GM21447 (cell line): Measurements from ENCODE around the gene KRT9.
"Not testable (repeated sequence)": the region's sequence is repeated elsewhere in the genome, so short reads cannot be mapped to it uniquely, and the experiment has no call there.

Experiments used
- ATAC-seq: cut with Tn5 transposase; IDR thresholded peaks from one replicate; pipeline ENCODE4 v1.9.1; 2021; ENCODE audit not compliant: unreplicated experiment

Gene KRT9

GRCh38 chr17:41606930-41607329, 35.1 kb upstream of the KRT9 start:
- ATAC-seq = not testable (repeated sequence)

- ATAC-seq = no peak
Measured at GRCh38 chr17:41602524-41602923, 30.7 kb upstream of the KRT9 start.

GRCh38 chr17:41600318-41600717, 28.5 kb upstream of the KRT9 start:
- ATAC-seq = no peak

GRCh38 chr17:41599680-41600079, 27.8 kb upstream of the KRT9 start:
- ATAC-seq = no peak

GRCh38 chr17:41595585-41595984, 23.7 kb upstream of the KRT9 start:
- ATAC-seq = no peak

GRCh38 chr17:41594363-41594915, 22.6 kb upstream of the KRT9 start:
- no peak for ATAC-seq

GRCh38 chr17:41593306-41593981, 21.6 kb upstream of the KRT9 start:
- ATAC-seq = no peak

GRCh38 chr17:41592601-41593305, 20.9 kb upstream of the KRT9 start:
- ATAC-seq = no peak

GRCh38 chr17:41589301-41589700, 17.4 kb upstream of the KRT9 start:
- ATAC-seq = no peak

GRCh38 chr17:41588126-41588810, 16.4 kb upstream of the KRT9 start:
- no peak for ATAC-seq

GRCh38 chr17:41586863-41587495, 15.1 kb upstream of the KRT9 start, which contains the start of gene KRT14:
Gene KRT14, minus strand, starts transcription at chr17:41586895. Its CDS starts 61 bp downstream, at chr17:41586834.
- no peak for ATAC-seq

GRCh38 chr17:41585301-41586056, 13.6 kb upstream of the KRT9 start:
- ATAC-seq = no peak

GRCh38 chr17:41584331-41584927, 12.6 kb upstream of the KRT9 start:
- not testable (repeated sequence) for ATAC-seq

- ATAC-seq = no peak
Measured at GRCh38 chr17:41583137-41584127, 11.6 kb upstream of the KRT9 start.

- not testable (repeated sequence) for ATAC-seq
Measured at GRCh38 chr17:41582061-41582968, 10.5 kb upstream of the KRT9 start.

GRCh38 chr17:41581366-41582060, 9.7 kb upstream of the KRT9 start:
- ATAC-seq = no peak

- ATAC-seq = no peak
Measured at GRCh38 chr17:41580687-41581365, 9.0 kb upstream of the KRT9 start.
